ENCODE data around the gene RHBDF2.

The RHBDF2 gene

DNA sequence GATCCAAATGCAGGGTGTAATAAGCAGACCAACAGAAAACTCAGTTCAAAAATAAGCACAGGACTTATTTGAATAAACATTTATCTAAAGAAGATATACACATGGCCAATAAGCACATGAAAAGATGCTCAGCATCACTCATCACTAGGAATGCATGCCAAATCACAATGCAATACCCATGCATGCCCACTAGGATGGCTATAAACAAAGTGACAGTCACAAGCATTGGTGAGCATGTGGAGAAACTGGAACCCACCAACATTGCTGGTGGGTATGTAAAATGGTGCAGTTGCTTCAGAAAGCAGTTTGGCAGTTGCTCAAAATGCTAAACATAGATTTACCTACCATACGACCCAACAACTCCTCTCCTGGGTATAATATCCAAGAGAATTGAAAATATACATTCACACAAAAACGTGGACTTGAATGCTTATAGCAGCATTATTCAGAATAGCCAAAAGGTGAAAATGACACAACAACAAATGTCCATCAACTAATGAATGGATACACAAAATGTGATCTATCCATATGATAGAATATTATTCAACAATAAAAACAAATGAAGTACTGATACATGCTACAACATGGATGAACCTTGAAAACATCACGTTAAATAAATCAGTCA lies 68.4 kb downstream of the RHBDF2 start:
- no peak for FAIRE-seq

- no peak for FAIRE-seq
Measured at GRCh38 chr17:76432004-76432403, 69.2 kb downstream of the RHBDF2 start.

DNA sequence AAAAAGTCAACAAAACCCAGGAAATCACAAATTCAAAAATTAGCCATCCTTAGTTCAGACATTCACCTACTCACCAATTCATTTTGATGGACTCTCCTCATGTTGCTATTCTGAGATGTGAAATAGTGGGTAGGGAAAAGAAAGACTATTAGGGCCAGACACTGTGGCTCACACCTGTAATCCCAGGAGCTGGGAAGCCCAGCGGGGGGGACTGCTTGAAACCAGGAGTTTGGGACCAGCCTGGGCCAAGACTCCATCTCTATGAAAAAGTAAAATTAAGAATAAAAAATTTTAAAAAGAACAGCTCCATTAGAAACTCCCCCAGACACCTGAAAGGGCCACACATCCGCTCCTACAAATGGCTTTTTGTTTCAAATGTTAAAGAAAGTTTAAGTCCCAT lies 69.7 kb downstream of the RHBDF2 start:
- FAIRE-seq: no peak

- FAIRE-seq: no peak
Measured at GRCh38 chr17:76428511-76428910, 72.7 kb downstream of the RHBDF2 start.

DNA sequence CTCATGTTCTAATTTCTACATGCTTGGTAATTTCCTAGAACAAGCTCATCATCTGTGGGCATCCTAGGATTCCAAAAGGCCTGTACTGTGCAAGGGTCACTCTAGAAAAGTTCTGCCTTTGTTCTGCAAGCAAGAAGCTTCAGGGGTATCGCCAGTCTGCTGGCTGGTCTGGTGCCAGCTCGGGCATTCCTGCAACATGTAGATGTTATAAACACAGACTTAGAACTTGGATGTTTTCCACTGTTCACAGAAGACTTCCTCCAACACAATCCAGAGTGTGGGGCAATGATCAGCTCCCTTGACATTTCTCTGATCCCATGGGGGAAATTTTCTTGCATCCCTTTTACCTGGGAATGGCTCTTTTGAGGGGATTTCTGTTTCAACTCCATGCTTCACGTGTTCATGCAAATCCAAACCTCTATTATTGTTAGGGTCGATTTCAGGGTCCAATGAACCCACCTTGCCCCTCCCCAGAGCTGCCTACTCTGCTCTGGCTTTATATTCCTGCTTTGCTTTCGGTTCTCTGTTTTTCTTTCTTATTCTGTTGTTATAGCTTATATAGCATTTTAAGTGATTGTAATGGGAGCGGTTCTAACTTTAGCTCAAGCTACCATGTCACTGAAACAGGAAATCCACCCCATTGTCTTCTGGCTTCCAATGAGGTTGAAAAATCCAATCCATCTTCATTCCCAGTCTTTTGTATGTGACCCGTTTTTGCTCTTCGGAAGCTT lies 73.6 kb downstream of the RHBDF2 start:
- FAIRE-seq: no peak

DNA sequence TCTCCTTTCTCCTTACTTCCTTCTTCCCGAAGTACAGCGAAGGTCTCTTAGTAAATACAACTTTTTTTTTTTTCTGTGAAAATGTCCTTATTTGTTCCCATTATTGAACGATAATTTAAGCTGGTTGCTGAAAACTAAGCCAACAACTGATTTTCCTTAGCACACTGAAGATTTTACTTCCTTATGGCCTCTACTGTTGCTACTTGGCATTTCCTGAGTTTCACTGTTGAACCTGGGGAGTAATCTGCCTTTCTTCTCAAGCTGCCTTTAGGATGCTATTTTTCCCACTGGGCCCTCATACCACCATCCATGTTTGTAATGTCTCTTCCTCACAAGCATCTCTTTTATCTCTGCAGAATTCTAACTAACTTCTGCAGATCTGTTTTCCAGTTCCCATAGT lies 74.4 kb downstream of the RHBDF2 start:
- FAIRE-seq: no peak

DNA sequence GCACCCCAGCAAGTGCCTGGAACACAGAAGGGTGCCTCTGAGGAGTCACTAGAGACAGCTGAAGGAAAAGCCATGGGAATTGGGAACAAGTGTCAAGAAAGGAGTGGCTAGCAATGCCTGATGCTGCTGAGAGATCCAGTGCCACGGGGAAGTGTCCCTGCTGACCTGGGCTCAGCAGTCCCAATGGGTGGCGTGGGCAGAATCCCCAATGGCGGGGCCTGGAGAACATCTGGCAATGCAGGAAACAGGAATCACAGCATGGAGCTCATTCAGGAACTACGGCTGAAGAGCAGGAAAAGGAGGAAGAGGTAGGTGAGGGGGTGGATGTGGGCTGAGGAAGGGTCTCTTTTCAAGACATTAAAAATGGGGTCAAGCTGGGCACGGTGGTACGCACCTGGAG lies 78.4 kb downstream of the RHBDF2 start:
- no peak for FAIRE-seq

- FAIRE-seq: no peak
Measured at GRCh38 chr17:76422406-76422805, 78.8 kb downstream of the RHBDF2 start.

DNA sequence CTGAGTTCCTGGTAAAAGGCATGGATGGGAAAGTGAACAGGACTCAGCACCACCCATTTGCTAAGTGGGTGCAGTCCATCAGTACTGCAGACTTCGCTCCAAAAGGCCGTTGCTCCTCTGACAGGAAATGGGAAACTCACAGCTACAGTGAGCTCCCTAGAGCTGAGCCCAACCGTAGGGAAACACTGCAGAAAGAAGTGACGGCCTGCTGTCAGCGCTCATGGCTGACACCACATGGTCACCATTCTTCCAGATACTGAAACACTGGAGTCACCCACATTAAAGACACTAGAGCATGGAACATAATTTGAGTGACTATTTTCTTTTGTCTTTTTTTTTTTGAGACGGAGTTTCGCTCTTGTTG lies 80.2 kb downstream of the RHBDF2 start:
- FAIRE-seq: no peak

Data from endometrium (tissue), 2 donors.